ENCODE data around the gene DDA1. TPM values are rescaled to one million over a fixed set of nuclear protein-coding genes. Genes with fewer than 3 reads are reported as not detected.
A peak's percentile ranks its signal among the peaks of the same experiment; 100 is the strongest.

DDA1 gene
- total and polyA plus RNA-seq, 2 of the 13 experiments (the other 11 are each of a cell fraction or from before 2014, with no cell fraction given), result 24.5 to 26.0 TPM

GRCh38 chr19:17309198-17309964, at the start of gene DDA1 (continued):
- no peak for TF ChIP-seq PRMT3 (CRISPR knock-in tag; IDR thresholded peaks at IDR 0.05; ENCODE audit: borderline replicate concordance, low read depth)
- peak; percentile 32; the same call in 1 of the 2 replicates for TF ChIP-seq UBTF (CRISPR knock-in tag; IDR thresholded peaks at IDR 0.05)
- no peak for TF ChIP-seq ZNF644 (CRISPR knock-in tag; IDR thresholded peaks at IDR 0.05; ENCODE audit: low read depth)
- TF ChIP-seq SP5 (CRISPR knock-in tag; IDR thresholded peaks at IDR 0.05; ENCODE audit: borderline replicate concordance, low read depth), result peak; percentile 93
- TF ChIP-seq MTA1 (CRISPR knock-in tag; IDR thresholded peaks at IDR 0.05; ENCODE audit: borderline replicate concordance), result no peak; the same call in 1 of the 2 replicates
- peak; percentile 90 for TF ChIP-seq HCFC1 (IDR thresholded peaks at IDR 0.05; ENCODE audit: low read depth, low read length)
- TF ChIP-seq, protein P1, sequence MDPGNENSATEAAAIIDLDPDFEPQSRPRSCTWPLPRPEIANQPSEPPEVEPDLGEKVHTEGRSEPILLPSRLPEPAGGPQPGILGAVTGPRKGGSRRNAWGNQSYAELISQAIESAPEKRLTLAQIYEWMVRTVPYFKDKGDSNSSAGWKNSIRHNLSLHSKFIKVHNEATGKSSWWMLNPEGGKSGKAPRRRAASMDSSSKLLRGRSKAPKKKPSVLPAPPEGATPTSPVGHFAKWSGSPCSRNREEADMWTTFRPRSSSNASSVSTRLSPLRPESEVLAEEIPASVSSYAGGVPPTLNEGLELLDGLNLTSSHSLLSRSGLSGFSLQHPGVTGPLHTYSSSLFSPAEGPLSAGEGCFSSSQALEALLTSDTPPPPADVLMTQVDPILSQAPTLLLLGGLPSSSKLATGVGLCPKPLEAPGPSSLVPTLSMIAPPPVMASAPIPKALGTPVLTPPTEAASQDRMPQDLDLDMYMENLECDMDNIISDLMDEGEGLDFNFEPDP (CRISPR knock-in tag; conservative IDR thresholded peaks at IDR 0.05), result peak; percentile 97
- no peak for TF ChIP-seq ZMAT3 (CRISPR knock-in tag; conservative IDR thresholded peaks at IDR 0.05)
- TF ChIP-seq, protein P2, sequence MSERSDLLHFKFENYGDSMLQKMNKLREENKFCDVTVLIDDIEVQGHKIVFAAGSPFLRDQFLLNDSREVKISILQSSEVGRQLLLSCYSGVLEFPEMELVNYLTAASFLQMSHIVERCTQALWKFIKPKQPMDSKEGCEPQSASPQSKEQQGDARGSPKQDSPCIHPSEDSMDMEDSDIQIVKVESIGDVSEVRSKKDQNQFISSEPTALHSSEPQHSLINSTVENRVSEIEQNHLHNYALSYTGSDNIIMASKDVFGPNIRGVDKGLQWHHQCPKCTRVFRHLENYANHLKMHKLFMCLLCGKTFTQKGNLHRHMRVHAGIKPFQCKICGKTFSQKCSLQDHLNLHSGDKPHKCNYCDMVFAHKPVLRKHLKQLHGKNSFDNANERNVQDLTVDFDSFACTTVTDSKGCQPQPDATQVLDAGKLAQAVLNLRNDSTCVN (CRISPR knock-in tag; IDR thresholded peaks at IDR 0.05; ENCODE audit: borderline replicate concordance), result 0 out of 2 replicates have a peak, but pooled peaks have one; percentile 20
- no peak for TF ChIP-seq ZNF367 (CRISPR knock-in tag; IDR thresholded peaks at IDR 0.05; ENCODE audit: borderline replicate concordance)
- no peak for TF ChIP-seq ZBTB14 (CRISPR knock-in tag; IDR thresholded peaks at IDR 0.05)
- TF ChIP-seq HNF1B (CRISPR knock-in tag; IDR thresholded peaks at IDR 0.05), result no peak
- TF ChIP-seq ATF3 (CRISPR knock-in tag; IDR thresholded peaks at IDR 0.05), result no peak
- no peak for TF ChIP-seq TBL1XR1 (IDR thresholded peaks at IDR 0.05; ENCODE audit: borderline replicate concordance, low read length, partially characterized antibody)
- peak; percentile 93 for TF ChIP-seq NR2F6 (IDR thresholded peaks at IDR 0.05)
- TF ChIP-seq NR2F6 (CRISPR knock-in tag; IDR thresholded peaks at IDR 0.05), result peak; percentile 73
- no peak for TF ChIP-seq MTF2 (CRISPR knock-in tag; IDR thresholded peaks at IDR 0.05; ENCODE audit: borderline replicate concordance)
- TF ChIP-seq MTERF4 (CRISPR knock-in tag; IDR thresholded peaks at IDR 0.05), result peak; percentile 62; the same call in 1 of the 2 replicates
- no peak for TF ChIP-seq ZC3H4 (CRISPR knock-in tag; IDR thresholded peaks at IDR 0.05; ENCODE audit: borderline replicate concordance)
- TF ChIP-seq MYC (CRISPR knock-in tag; IDR thresholded peaks at IDR 0.05; ENCODE audit: borderline replicate concordance), result peak; percentile 51; the same call in 1 of the 2 replicates
